Smooth muscle cell (in vitro differentiated cells): ENCODE measurements around the gene ALDH1B1. TPM values are rescaled to one million over a fixed set of nuclear protein-coding genes. Genes with fewer than 3 reads are reported as not detected.
"Not testable (repeated sequence)": the region's sequence is repeated elsewhere in the genome, so short reads cannot be mapped to it uniquely, and the experiment has no call there.

Experiments
- DNase-seq: peaks from one replicate; lab custom pipeline; 2025; ENCODE audit not compliant: unreplicated experiment; lab: John Stamatoyannopoulos, UW
- H2AFZ ChIP-seq: fragments of 200-600 bp; sonication (generic); 2 replicates; pipeline ENCODE4 v1.6.0; 2016; ENCODE audit warnings: antibody characterized with exemption, low read depth, mild to moderate bottlenecking
- H3F3A ChIP-seq: fragments of 200-600 bp; sonication (generic); 2 replicates; pipeline ENCODE4 v1.6.0; 2017; ENCODE audit warnings: antibody characterized with exemption, low read depth
- H3K27ac ChIP-seq: fragments of 200-600 bp; sonication (generic); 2 replicates; pipeline ENCODE4 v1.5.1; 2016; ENCODE audit warnings: low read depth, mild to moderate bottlenecking
- H3K27me3 ChIP-seq: fragments of 200-600 bp; sonication (generic); 2 replicates; pipeline ENCODE4 v1.6.1; 2016; ENCODE audit warnings: low read depth, mild to moderate bottlenecking
- H3K36me3 ChIP-seq: fragments of 200-600 bp; sonication (generic); 2 replicates; pipeline ENCODE4 v1.5.1; 2016; ENCODE audit warnings: low read depth
- H3K4me1 ChIP-seq: fragments of 200-600 bp; sonication (generic); 2 replicates; pipeline ENCODE4 v1.5.1; 2016; ENCODE audit warnings: low read depth
- H3K4me2 ChIP-seq: fragments of 200-600 bp; sonication (generic); 2 replicates; pipeline ENCODE4 v1.6.0; 2016; ENCODE audit warnings: mild to moderate bottlenecking
- H3K4me3 ChIP-seq: fragments of 200-600 bp; sonication (generic); 2 replicates; pipeline ENCODE4 v1.5.1; 2016; ENCODE audit warnings: mild to moderate bottlenecking
- H3K79me2 ChIP-seq: fragments of 200-600 bp; sonication (generic); 2 replicates; pipeline ENCODE4 v1.6.0; 2016; ENCODE audit warnings: low read depth, mild to moderate bottlenecking
- H3K9ac ChIP-seq: fragments of 200-600 bp; sonication (generic); 2 replicates; pipeline ENCODE4 v1.6.0; 2016; ENCODE audit warnings: low read depth
- H3K9me3 ChIP-seq: fragments of 200-600 bp; sonication (generic); replicated peaks from 2 replicates; pipeline ENCODE4 v1.5.1; 2016; ENCODE audit warnings: low read depth
- H4K20me1 ChIP-seq: fragments of 200-600 bp; sonication (generic); 2 replicates; pipeline ENCODE4 v1.6.0; 2016; ENCODE audit warnings: low read depth
- WGBS: methylation state at CpG from one replicate; pipeline ENCODE4 v1.1.7; 2016; ENCODE audit warnings: low lambda C conversion rate; 5-methylcytosine and 5-hydroxymethylcytosine counted together
- polyA plus RNA-seq: library from polyadenylated mRNA; unstranded; fragments of >200 nt; fragmentation: Nextera tagmentation; extraction: Ambion mirVana; gene quantifications from 2 replicates; pipeline ENCODE4 v1.2.1, GENCODE V29; 2016
- total RNA-seq: library from RNA; depleted of rRNA; stranded (reverse); fragments of >200 nt; gene quantifications from 2 replicates; pipeline ENCODE4 v1.2.3, GENCODE V29; 2014
- TF ChIP-seq, protein P1 (sequence below): fragments of 200-600 bp; sonication (generic); IDR thresholded peaks from 2 replicates; pipeline ENCODE4 v1.5.1; 2017; ENCODE audit warnings: borderline replicate concordance, mild to moderate bottlenecking, antibody characterized with exemption; ENCODE audit not compliant: insufficient read depth, poor library complexity, severe bottlenecking

Gene ALDH1B1
- total and polyA plus RNA-seq, 2 experiments from 2014 or later: 25.3 to 31.9 TPM

DNA sequence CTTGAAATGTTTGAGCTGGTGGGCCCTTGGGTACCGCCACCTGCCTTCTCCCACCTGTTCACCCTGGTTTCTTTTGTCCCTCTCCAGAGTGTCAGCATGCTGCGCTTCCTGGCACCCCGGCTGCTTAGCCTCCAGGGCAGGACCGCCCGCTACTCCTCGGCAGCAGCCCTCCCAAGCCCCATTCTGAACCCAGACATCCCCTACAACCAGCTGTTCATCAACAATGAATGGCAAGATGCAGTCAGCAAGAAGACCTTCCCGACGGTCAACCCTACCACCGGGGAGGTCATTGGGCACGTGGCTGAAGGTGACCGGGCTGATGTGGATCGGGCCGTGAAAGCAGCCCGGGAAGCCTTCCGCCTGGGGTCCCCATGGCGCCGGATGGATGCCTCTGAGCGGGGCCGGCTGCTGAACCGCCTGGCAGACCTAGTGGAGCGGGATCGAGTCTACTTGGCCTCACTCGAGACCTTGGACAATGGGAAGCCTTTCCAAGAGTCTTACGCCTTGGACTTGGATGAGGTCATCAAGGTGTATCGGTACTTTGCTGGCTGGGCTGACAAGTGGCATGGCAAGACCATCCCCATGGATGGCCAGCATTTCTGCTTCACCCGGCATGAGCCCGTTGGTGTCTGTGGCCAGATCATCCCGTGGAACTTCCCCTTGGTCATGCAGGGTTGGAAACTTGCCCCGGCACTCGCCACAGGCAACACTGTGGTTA, 3.3 kb downstream of the ALDH1B1 start:
- Histone ChIP-seq H3K27me3 (no peaks in the 10 kb centered on the region), H3K79me2 (peaks cover 23% of the 10 kb centered on the region), H2AFZ (no peak overlapping the region), H3K36me3 (no peaks in the 10 kb centered on the region), H4K20me1 (peaks cover 6% of the 10 kb centered on the region), H3K9ac (no peak overlapping the region), H3F3A (no peaks in the 10 kb centered on the region), H3K4me3 (no peak overlapping the region), H3K9me3 (no peaks in the 10 kb centered on the region), H3K4me1 (peaks cover 13% of the 10 kb centered on the region), H3K27ac (no peak overlapping the region), H3K4me2 (no peak overlapping the region)
- TF ChIP-seq, protein P1, sequence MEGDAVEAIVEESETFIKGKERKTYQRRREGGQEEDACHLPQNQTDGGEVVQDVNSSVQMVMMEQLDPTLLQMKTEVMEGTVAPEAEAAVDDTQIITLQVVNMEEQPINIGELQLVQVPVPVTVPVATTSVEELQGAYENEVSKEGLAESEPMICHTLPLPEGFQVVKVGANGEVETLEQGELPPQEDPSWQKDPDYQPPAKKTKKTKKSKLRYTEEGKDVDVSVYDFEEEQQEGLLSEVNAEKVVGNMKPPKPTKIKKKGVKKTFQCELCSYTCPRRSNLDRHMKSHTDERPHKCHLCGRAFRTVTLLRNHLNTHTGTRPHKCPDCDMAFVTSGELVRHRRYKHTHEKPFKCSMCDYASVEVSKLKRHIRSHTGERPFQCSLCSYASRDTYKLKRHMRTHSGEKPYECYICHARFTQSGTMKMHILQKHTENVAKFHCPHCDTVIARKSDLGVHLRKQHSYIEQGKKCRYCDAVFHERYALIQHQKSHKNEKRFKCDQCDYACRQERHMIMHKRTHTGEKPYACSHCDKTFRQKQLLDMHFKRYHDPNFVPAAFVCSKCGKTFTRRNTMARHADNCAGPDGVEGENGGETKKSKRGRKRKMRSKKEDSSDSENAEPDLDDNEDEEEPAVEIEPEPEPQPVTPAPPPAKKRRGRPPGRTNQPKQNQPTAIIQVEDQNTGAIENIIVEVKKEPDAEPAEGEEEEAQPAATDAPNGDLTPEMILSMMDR: no peak
- no peak for DNase-seq
- WGBS: 97% methylated on average over 28 of the region's 30 CpGs

DNA sequence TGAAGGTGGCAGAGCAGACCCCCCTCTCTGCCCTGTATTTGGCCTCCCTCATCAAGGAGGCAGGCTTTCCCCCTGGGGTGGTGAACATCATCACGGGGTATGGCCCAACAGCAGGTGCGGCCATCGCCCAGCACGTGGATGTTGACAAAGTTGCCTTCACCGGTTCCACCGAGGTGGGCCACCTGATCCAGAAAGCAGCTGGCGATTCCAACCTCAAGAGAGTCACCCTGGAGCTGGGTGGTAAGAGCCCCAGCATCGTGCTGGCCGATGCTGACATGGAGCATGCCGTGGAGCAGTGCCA, 3.8 kb downstream of the ALDH1B1 start:
- no peak overlapping the region for H3K4me2 ChIP-seq

DNA sequence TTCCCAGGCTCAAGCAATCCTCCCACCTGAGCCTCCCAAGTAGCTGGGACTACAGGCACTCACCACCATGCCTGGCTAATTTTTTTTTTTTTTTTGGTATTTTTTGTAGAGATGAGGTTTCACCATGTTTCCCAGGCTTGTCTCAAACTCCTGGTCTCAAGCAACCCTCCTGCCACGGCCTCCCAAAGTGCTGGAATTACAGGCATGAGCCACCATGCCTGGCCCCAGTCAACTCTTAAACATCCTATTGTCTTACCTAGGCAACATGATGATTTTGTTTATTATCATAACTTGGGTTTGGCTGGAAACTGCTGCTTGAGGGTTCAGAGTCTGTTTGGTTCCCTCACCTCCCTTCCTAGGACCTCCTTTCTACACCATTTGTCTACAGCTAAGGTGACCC, 6.7 kb downstream of the ALDH1B1 start:
- not testable (repeated sequence) for DNase-seq, H3K27me3 ChIP-seq, H3K27ac ChIP-seq, H3K4me1 ChIP-seq, H3K4me2 ChIP-seq, H3K36me3 ChIP-seq, H3K79me2 ChIP-seq, H2AFZ ChIP-seq, H3F3A ChIP-seq, H4K20me1 ChIP-seq, H3K9ac ChIP-seq, H3K4me3 ChIP-seq, H3K9me3 ChIP-seq
- WGBS: 94% methylated on average over 1 of the region's 1 CpG

More for the DNA sequence above, 3.8 kb downstream of the ALDH1B1 start:
- Histone ChIP-seq H3K36me3 (no peaks in the 10 kb centered on the region), H3K27ac (no peak overlapping the region), H3K4me3 (no peak overlapping the region), H3K27me3 (no peaks in the 10 kb centered on the region), H4K20me1 (peaks cover 6% of the 10 kb centered on the region), H3K79me2 (peaks cover 23% of the 10 kb centered on the region), H3K9ac (no peak overlapping the region), H2AFZ (no peak overlapping the region), H3F3A (no peaks in the 10 kb centered on the region), H3K9me3 (no peaks in the 10 kb centered on the region), H3K4me1 (peaks cover 13% of the 10 kb centered on the region)
- WGBS: 88% methylated on average over 10 of the region's 10 CpGs
- no peak for DNase-seq
- TF ChIP-seq, protein P1: no peak

DNA sequence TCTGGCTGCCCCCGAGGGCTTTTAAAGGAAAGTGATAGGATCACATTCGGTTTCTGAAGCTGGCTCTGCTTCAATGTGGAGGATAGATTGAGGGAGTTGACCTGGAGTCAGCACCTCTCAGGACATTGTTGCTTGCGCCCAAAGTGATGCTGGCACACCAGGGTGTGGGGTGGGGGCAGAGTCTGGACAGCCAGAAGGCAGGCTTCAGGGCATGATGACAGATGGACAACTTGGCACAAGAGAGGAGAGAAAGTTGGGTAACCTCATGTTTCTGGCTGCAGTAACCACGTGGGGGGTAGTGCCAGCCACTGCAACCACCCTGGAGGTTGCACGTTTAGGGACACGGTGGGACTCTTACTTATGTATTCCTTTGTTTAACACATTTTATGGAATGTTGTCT, 9.5 kb downstream of the ALDH1B1 start:
- TF ChIP-seq, protein P1: no peak

More for the DNA sequence above, 9.5 kb downstream of the ALDH1B1 start:
- Histone ChIP-seq H3K4me3 (no peak overlapping the region), H3K9me3 (no peaks in the 10 kb centered on the region), H3K27ac (no peak overlapping the region), H4K20me1 (peaks cover 6% of the 10 kb centered on the region), H3K9ac (no peak overlapping the region), H3K4me2 (no peak overlapping the region), H3K27me3 (no peaks in the 10 kb centered on the region), H3F3A (no peaks in the 10 kb centered on the region), H3K4me1 (no peaks in the 10 kb centered on the region), H2AFZ (no peak overlapping the region), H3K36me3 (no peaks in the 10 kb centered on the region), H3K79me2 (no peaks in the 10 kb centered on the region)
- 92% methylated on average over 6 of the region's 6 CpGs for WGBS
- DNase-seq: no peak
